WTC11 (cell line): ENCODE measurements around the gene BTN3A1. TPM values are rescaled to one million over a fixed set of nuclear protein-coding genes. Genes with fewer than 3 reads are reported as not detected.

ENCODE experiments used
- ATAC-seq: fragments of 200-7000 bp; cut with Tn5 transposase; 2 replicates; pipeline ENCODE4 v1.10.0; 2021; ENCODE audit warnings: mild to moderate bottlenecking, moderate library complexity
- CTCF ChIA-PET: fragments of 300-600 bp; sonication (Branson Sonifier 250); formaldehyde crosslinking; loops from one replicate; lab custom pipeline; 2021; ENCODE audit warnings: antibody characterized with exemption; lab: Charles Lee
- POLR2A ChIA-PET: fragments of 350-600 bp; sonication (Branson Sonifier 250); formaldehyde crosslinking; loops from one replicate; lab custom pipeline; 2021; ENCODE audit warnings: antibody characterized with exemption; lab: Charles Lee
- DNase-seq: peaks from one replicate; pipeline ENCODE4 v3.0.0; 2021; ENCODE audit warnings: low spot score
- H3K27ac Mint-ChIP-seq: 2 replicates; pipeline ENCODE4 v1.8.0; 2021; ENCODE audit warnings: mixed read lengths
- H3K27me3 Mint-ChIP-seq: 2 replicates; pipeline ENCODE4 v1.8.0; 2021; ENCODE audit warnings: low read depth, mild to moderate bottlenecking, moderate library complexity, mixed read lengths
- H3K36me3 Mint-ChIP-seq: 2 replicates; pipeline ENCODE4 v1.8.0; 2021; ENCODE audit warnings: mixed read lengths
- H3K4me1 Mint-ChIP-seq: 2 replicates; pipeline ENCODE4 v1.8.0; 2022; ENCODE audit warnings: mixed read lengths
- H3K4me3 Mint-ChIP-seq: 2 replicates; pipeline ENCODE4 v1.8.0; 2021; ENCODE audit warnings: mild to moderate bottlenecking, moderate library complexity, mixed read lengths
- H3K9me3 Mint-ChIP-seq: 2 replicates; pipeline ENCODE4 v1.8.0; 2021; ENCODE audit warnings: mixed read lengths
- ARID4B ChIP-seq: sonication (generic); formaldehyde crosslinking; IDR thresholded peaks from 2 replicates; pipeline ENCODE4 v1.8.0; 2023; ENCODE audit warnings: missing genetic modification reagents, mild to moderate bottlenecking, borderline replicate concordance
- ATF1 ChIP-seq: sonication (generic); formaldehyde crosslinking; IDR thresholded peaks from 2 replicates; pipeline ENCODE4 v1.8.1; 2023; ENCODE audit warnings: mild to moderate bottlenecking, moderate library complexity, missing genetic modification reagents
- E2F5 ChIP-seq: sonication (generic); formaldehyde crosslinking; IDR thresholded peaks from 2 replicates; pipeline ENCODE4 v1.8.1; 2022; ENCODE audit warnings: mild to moderate bottlenecking, moderate library complexity, missing genetic modification reagents
- ELF4 ChIP-seq: sonication (generic); formaldehyde crosslinking; IDR thresholded peaks from 2 replicates; pipeline ENCODE4 v1.8.1; 2022; ENCODE audit warnings: low read depth, mild to moderate bottlenecking, moderate library complexity, missing genetic modification reagents
- FOXP4 ChIP-seq: sonication (generic); formaldehyde crosslinking; IDR thresholded peaks from 2 replicates; pipeline ENCODE4 v1.8.0; 2022; ENCODE audit warnings: mild to moderate bottlenecking, missing genetic modification reagents
- GABPB1 ChIP-seq: sonication (generic); formaldehyde crosslinking; IDR thresholded peaks from 2 replicates; pipeline ENCODE4 v1.8.1; 2023; ENCODE audit warnings: mild to moderate bottlenecking, missing genetic modification reagents
- HMGXB4 ChIP-seq: sonication (generic); formaldehyde crosslinking; IDR thresholded peaks from 2 replicates; pipeline ENCODE4 v1.8.1; 2023; ENCODE audit warnings: mild to moderate bottlenecking, moderate library complexity, missing genetic modification reagents
- IRF2 ChIP-seq: sonication (generic); formaldehyde crosslinking; IDR thresholded peaks from 2 replicates; pipeline ENCODE4 v1.8.0; 2022; ENCODE audit warnings: low read depth, missing genetic modification reagents, borderline replicate concordance
- NR3C1 ChIP-seq: sonication (generic); formaldehyde crosslinking; conservative IDR thresholded peaks from 2 replicates; pipeline ENCODE4 v1.8.1; 2023; ENCODE audit warnings: low read depth, mild to moderate bottlenecking, missing genetic modification reagents
- OVOL2 ChIP-seq: fragments of 250-450 bp; sonication (Bioruptor Pico); IDR thresholded peaks from 2 replicates; pipeline ENCODE4 v1.9.0; 2021; ENCODE audit warnings: mild to moderate bottlenecking, borderline replicate concordance
- PRDM15 ChIP-seq: sonication (generic); formaldehyde crosslinking; IDR thresholded peaks from 2 replicates; pipeline ENCODE4 v1.8.0; 2022; ENCODE audit warnings: missing genetic modification reagents
- SMAD4 ChIP-seq: sonication (generic); formaldehyde crosslinking; IDR thresholded peaks from 2 replicates; pipeline ENCODE4 v1.8.0; 2022; ENCODE audit warnings: mild to moderate bottlenecking, missing genetic modification reagents
- TP53 ChIP-seq: sonication (generic); formaldehyde crosslinking; IDR thresholded peaks from 2 replicates; pipeline ENCODE4 v1.8.1; 2023; ENCODE audit warnings: mild to moderate bottlenecking, missing genetic modification reagents
- ZNF138 ChIP-seq: sonication (generic); formaldehyde crosslinking; conservative IDR thresholded peaks from 2 replicates; pipeline ENCODE4 v1.8.1; 2022; ENCODE audit warnings: mild to moderate bottlenecking, moderate library complexity, missing genetic modification reagents
- ZNF281 ChIP-seq: sonication (generic); formaldehyde crosslinking; IDR thresholded peaks from 2 replicates; pipeline ENCODE4 v1.8.0; 2023; ENCODE audit warnings: mild to moderate bottlenecking, missing genetic modification reagents
- total RNA-seq: library from RNA; stranded (reverse); gene quantifications from 3 replicates; pipeline ENCODE4 v1.2.3, GENCODE V29; 2021

Gene BTN3A1
- total RNA-seq, 1 experiment from 2014 or later = 4.5 TPM

GRCh38 chr6:26358511-26358981 is 43.5 kb upstream of the BTN3A1 start (continued):
- no peak for TF ChIP-seq ZNF281 (CRISPR knock-in tag)
- no peak for TF ChIP-seq TP53 (CRISPR knock-in tag)
- TF ChIP-seq NR3C1 = no peak
- no peak for TF ChIP-seq ELF4 (CRISPR knock-in tag)
- no peak for TF ChIP-seq PRDM15 (CRISPR knock-in tag)

- H3K36me3 Mint-ChIP-seq = no peaks in the 10 kb centered on the region
- POLR2A ChIA-PET = no interaction called here
- CTCF ChIA-PET = no interaction called here
- no peak overlapping the region for H3K4me3 Mint-ChIP-seq
- H3K27me3 Mint-ChIP-seq = no peaks in the 10 kb centered on the region; the same call in 1 of the 2 replicates
- no peak overlapping the region for H3K27ac Mint-ChIP-seq
- H3K4me1 Mint-ChIP-seq = peaks cover 4% of the 10 kb centered on the region
- TF ChIP-seq FOXP4 (no peak), ATF1 (CRISPR knock-in tag) (no peak), HMGXB4 (no peak), ARID4B (CRISPR knock-in tag) (no peak), E2F5 (CRISPR knock-in tag) (no peak), OVOL2 (CRISPR knock-in tag) (no peak), SMAD4 (CRISPR knock-in tag) (no peak), IRF2 (CRISPR knock-in tag) (no peak), GABPB1 (CRISPR knock-in tag) (no peak), ZNF138 (CRISPR knock-in tag) (no peak)
- TF ChIP-seq, all 79 proteins: peak for 0
- DNase-seq = no peak
- no peaks in the 10 kb centered on the region for H3K9me3 Mint-ChIP-seq
- no peak for ATAC-seq
Observed at GRCh38 chr6:26359765-26360164, 42.3 kb upstream of the BTN3A1 start.
